GM23338 (cell line): ENCODE results near the gene ADORA1. TPM values are rescaled to one million over a fixed set of nuclear protein-coding genes. Genes with fewer than 3 reads are reported as not detected.

ENCODE experiments used
- ATAC-seq: fragments of 200-7000 bp; cut with Tn5 transposase; 3 replicates; pipeline ENCODE4 v1.9.1; 2020
- DNase-seq: peaks from one replicate; pipeline ENCODE4 v3.0.0-alpha.2; 2015; ENCODE audit warnings: low spot score
- H2AFZ ChIP-seq: fragments of 200-600 bp; sonication (generic); 2 replicates; pipeline ENCODE4 v1.8.0; 2016; ENCODE audit warnings: antibody characterized with exemption, mild to moderate bottlenecking, moderate library complexity
- H3F3A ChIP-seq: fragments of 200-600 bp; sonication (generic); replicated peaks from 2 replicates; pipeline ENCODE4 v1.8.0; 2017; ENCODE audit warnings: antibody characterized with exemption, mixed run types, low read depth
- H3K27ac ChIP-seq: fragments of 200-600 bp; sonication (generic); 2 replicates; pipeline ENCODE4 v1.6.1; 2016; ENCODE audit warnings: low read depth
- H3K27me3 ChIP-seq: fragments of 200-600 bp; sonication (generic); 2 replicates; pipeline ENCODE4 v1.8.0; 2016; ENCODE audit warnings: mild to moderate bottlenecking, mixed run types, moderate library complexity; ENCODE audit not compliant: insufficient read depth
- H3K36me3 ChIP-seq: fragments of 200-600 bp; sonication (generic); 2 replicates; pipeline ENCODE4 v1.8.0; 2016; ENCODE audit warnings: mild to moderate bottlenecking; ENCODE audit not compliant: insufficient read depth
- H3K4me1 ChIP-seq: fragments of 200-600 bp; sonication (generic); 2 replicates; pipeline ENCODE4 v1.8.0; 2016; ENCODE audit warnings: mild to moderate bottlenecking, moderate library complexity; ENCODE audit not compliant: insufficient read depth
- H3K4me2 ChIP-seq: fragments of 200-600 bp; sonication (generic); 2 replicates; pipeline ENCODE4 v1.7.1; 2017; ENCODE audit warnings: mixed run types
- H3K4me3 ChIP-seq: fragments of 200-600 bp; sonication (generic); 2 replicates; pipeline ENCODE4 v1.6.1; 2016; ENCODE audit warnings: mixed run types
- H3K79me2 ChIP-seq: fragments of 200-600 bp; sonication (generic); replicated peaks from 2 replicates; pipeline ENCODE4 v1.8.0; 2017; ENCODE audit warnings: mild to moderate bottlenecking; ENCODE audit not compliant: insufficient read depth
- H3K9me2 ChIP-seq: fragments of 200-600 bp; sonication (generic); 2 replicates; pipeline ENCODE4 v1.8.0; 2017; ENCODE audit not compliant: insufficient read depth
- H4K20me1 ChIP-seq: fragments of 200-600 bp; sonication (generic); replicated peaks from 2 replicates; pipeline ENCODE4 v1.8.0; 2017; ENCODE audit warnings: mild to moderate bottlenecking; ENCODE audit not compliant: insufficient read depth
- H3K27ac Mint-ChIP-seq: 2 replicates; pipeline ENCODE4 v1.8.0; 2020; ENCODE audit warnings: inconsistent platforms, mild to moderate bottlenecking, moderate library complexity, mixed read lengths
- H3K27me3 Mint-ChIP-seq: 3 replicates; pipeline ENCODE4 v1.8.0; 2022; ENCODE audit warnings: low read depth, mild to moderate bottlenecking, moderate library complexity, mixed read lengths, inconsistent platforms; ENCODE audit not compliant: insufficient read depth, poor library complexity
- H3K36me3 Mint-ChIP-seq: 3 replicates; pipeline ENCODE4 v1.8.0; 2021; ENCODE audit warnings: low read depth, mild to moderate bottlenecking, inconsistent platforms, moderate library complexity, mixed read lengths
- H3K4me1 Mint-ChIP-seq: 3 replicates; pipeline ENCODE4 v1.8.0; 2020; ENCODE audit warnings: mild to moderate bottlenecking, inconsistent platforms, mixed read lengths
- H3K4me3 Mint-ChIP-seq: 3 replicates; pipeline ENCODE4 v1.8.0; 2021; ENCODE audit warnings: moderate library complexity, mild to moderate bottlenecking, inconsistent platforms, mixed read lengths
- H3K9me3 Mint-ChIP-seq: 3 replicates; pipeline ENCODE4 v1.8.0; 2020; ENCODE audit warnings: moderate library complexity, mild to moderate bottlenecking, inconsistent platforms, mixed read lengths
- CREB1 ChIP-seq: fragments of 250-450 bp; sonication (Bioruptor Pico); IDR thresholded peaks from 2 replicates; pipeline ENCODE4 v1.5.0; 2020; ENCODE audit warnings: low read depth, mild to moderate bottlenecking, moderate library complexity
- CTCF ChIP-seq, 2 experiments: fragments of 200-600 bp in 1 of 2; sonication (generic) in 1 of 2; conservative IDR thresholded peaks; 2 replicates each; pipeline versions ENCODE4 v1.5.1 to v1.6.1; 2016 to 2017; ENCODE audit warnings: antibody characterized with exemption in 2 of 2, low read depth in 2 of 2, mild to moderate bottlenecking in 2 of 2, moderate library complexity in 1 of 2
- ETS1 ChIP-seq: IDR thresholded peaks from 2 replicates; pipeline ENCODE4 v1.6.1; 2016; ENCODE audit warnings: antibody characterized with exemption
- EZH2 ChIP-seq: fragments of 200-600 bp; sonication (generic); IDR thresholded peaks from one replicate; pipeline ENCODE4 v1.8.0; 2017; ENCODE audit warnings: antibody characterized with exemption, mild to moderate bottlenecking, low read depth; ENCODE audit not compliant: unreplicated experiment
- EZH2phosphoT487 ChIP-seq: fragments of 200-600 bp; sonication (generic); IDR thresholded peaks from one replicate; pipeline ENCODE4 v1.8.1; 2018; ENCODE audit warnings: antibody characterized with exemption; ENCODE audit not compliant: unreplicated experiment
- JUNB ChIP-seq: IDR thresholded peaks from one replicate; pipeline ENCODE4 v1.6.1; 2016; ENCODE audit warnings: antibody characterized with exemption; ENCODE audit not compliant: unreplicated experiment
- NANOG ChIP-seq: IDR thresholded peaks from 2 replicates; pipeline ENCODE4 v1.6.1; 2016; ENCODE audit warnings: antibody characterized with exemption, borderline replicate concordance
- POLR2AphosphoS5 ChIP-seq: IDR thresholded peaks from 2 replicates; pipeline ENCODE4 v1.6.1; 2016; ENCODE audit warnings: antibody characterized with exemption, low read depth
- REST ChIP-seq: IDR thresholded peaks from one replicate; pipeline ENCODE4 v1.6.1; 2018; ENCODE audit warnings: antibody characterized with exemption; ENCODE audit not compliant: unreplicated experiment
- STAT1 ChIP-seq: IDR thresholded peaks from one replicate; pipeline ENCODE4 v1.6.1; 2016; ENCODE audit warnings: antibody characterized with exemption; ENCODE audit not compliant: unreplicated experiment
- ZNF114 ChIP-seq: fragments of 250-450 bp; sonication (Bioruptor Pico); IDR thresholded peaks from 2 replicates; pipeline ENCODE4 v1.5.0; 2020; ENCODE audit warnings: mild to moderate bottlenecking, moderate library complexity
- ZNF331 ChIP-seq: fragments of 250-450 bp; sonication (Bioruptor Pico); IDR thresholded peaks from 2 replicates; pipeline ENCODE4 v1.5.0; 2020; ENCODE audit warnings: low read depth, mild to moderate bottlenecking, moderate library complexity
- ZNF462 ChIP-seq: fragments of 250-450 bp; sonication (Bioruptor Pico); IDR thresholded peaks from 2 replicates; pipeline ENCODE4 v1.5.0; 2020; ENCODE audit warnings: mild to moderate bottlenecking, moderate library complexity
- polyA plus RNA-seq: library from polyadenylated mRNA; unstranded; fragments of >200 nt; fragmentation: Nextera tagmentation; extraction: Ambion mirVana; gene quantifications from 2 replicates; pipeline ENCODE4 v1.2.1, GENCODE V29; 2016
- total RNA-seq: library from RNA; depleted of rRNA; stranded (reverse); fragments of >200 nt; shearing (Covaris generic); gene quantifications from 2 replicates; pipeline ENCODE4 v1.2.3, GENCODE V29; 2014

The ADORA1 gene
- total and polyA plus RNA-seq, 2 experiments from 2014 or later: 0.63 to 1.8 TPM

GRCh38 chr1:203147376-203147775 lies 19.9 kb downstream of the ADORA1 start:
- DNase-seq: peak; percentile 17
- H3K27me3 Mint-ChIP-seq: peaks cover 12% of the 10 kb centered on the region
- H3K9me2 ChIP-seq: no peaks in the 10 kb centered on the region
- H3K36me3 Mint-ChIP-seq: no peaks in the 10 kb centered on the region
- H3K27ac Mint-ChIP-seq: peak overlapping the region; percentile 79; the same call in 1 of the 2 replicates
- H3F3A ChIP-seq: no peaks in the 10 kb centered on the region
- 0 out of 2 replicates have a peak overlapping the region, but pooled peaks have one; percentile 4 for H3K4me3 ChIP-seq
- H3K27me3 ChIP-seq: no peaks in the 10 kb centered on the region
- no peak overlapping the region for H2AFZ ChIP-seq
- 0 out of 3 replicates have a peak overlapping the region, but pooled peaks have one; percentile 43 for H3K4me3 Mint-ChIP-seq
- H4K20me1 ChIP-seq: no peaks in the 10 kb centered on the region
- no peaks in the 10 kb centered on the region for H3K79me2 ChIP-seq
- H3K4me1 Mint-ChIP-seq: peaks cover 69% of the 10 kb centered on the region
- H3K4me2 ChIP-seq: peak overlapping the region; percentile 40
- H3K9me3 Mint-ChIP-seq: peaks cover 2% of the 10 kb centered on the region; the same call in 1 of the 3 replicates
- H3K4me1 ChIP-seq: peaks cover 34% of the 10 kb centered on the region
- TF ChIP-seq CREB1 (CRISPR knock-in tag): no peak
- no peak for TF ChIP-seq ZNF462 (CRISPR knock-in tag)
- no peak for TF ChIP-seq ZNF114 (CRISPR knock-in tag)
- TF ChIP-seq ZNF331 (CRISPR knock-in tag): no peak
- TF ChIP-seq EZH2phosphoT487: no peak
- no peak for TF ChIP-seq POLR2AphosphoS5
- TF ChIP-seq NANOG: no peak
- no peak for TF ChIP-seq CTCF (conservative IDR thresholded peaks at IDR 0.05; ENCODE audit: low read depth in 2 of 2)
- no peak for TF ChIP-seq JUNB
- TF ChIP-seq STAT1: no peak
- TF ChIP-seq EZH2: no peak
- no peak for TF ChIP-seq REST
- no peak for TF ChIP-seq ETS1
- H3K36me3 ChIP-seq: no peaks in the 10 kb centered on the region
- ATAC-seq: peak; percentile 15
- H3K27ac ChIP-seq: no peak overlapping the region
